ENCODE data around the gene NDUFAF8.
"Not testable (repeated sequence)": the region's sequence is repeated elsewhere in the genome, so short reads cannot be mapped to it uniquely, and the experiment has no call there.

Gene NDUFAF8

GRCh38 chr17:81221842-81222619, 17.1 kb upstream of the NDUFAF8 start:
- peak overlapping the region in 19 of 21 experiments; percentile 7 to 86 (median 63) for H3K27ac ChIP-seq
- peak overlapping the region; percentile 73 to 87 (median 81) for H3K4me3 ChIP-seq

DNA sequence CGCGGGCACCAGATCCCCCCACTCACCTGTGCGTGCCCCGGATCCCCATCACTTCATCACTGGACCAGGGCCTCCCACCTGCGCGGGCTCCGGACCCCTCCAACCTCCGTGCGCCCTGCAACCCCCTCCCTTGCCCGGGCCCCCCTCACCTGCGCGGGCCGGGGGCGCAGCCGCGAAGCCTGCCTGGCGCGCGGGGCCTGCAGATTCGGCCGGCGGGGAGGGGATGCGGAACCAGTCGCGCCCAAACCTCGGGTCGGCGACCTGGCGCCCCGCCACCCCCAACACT, 16.6 kb upstream of the NDUFAF8 start:
- Histone ChIP-seq H3K27ac (peak overlapping the region in 19 of 21 experiments; percentile 7 to 86 (median 63)), H3K4me3 (peak overlapping the region; percentile 73 to 87 (median 81))

DNA sequence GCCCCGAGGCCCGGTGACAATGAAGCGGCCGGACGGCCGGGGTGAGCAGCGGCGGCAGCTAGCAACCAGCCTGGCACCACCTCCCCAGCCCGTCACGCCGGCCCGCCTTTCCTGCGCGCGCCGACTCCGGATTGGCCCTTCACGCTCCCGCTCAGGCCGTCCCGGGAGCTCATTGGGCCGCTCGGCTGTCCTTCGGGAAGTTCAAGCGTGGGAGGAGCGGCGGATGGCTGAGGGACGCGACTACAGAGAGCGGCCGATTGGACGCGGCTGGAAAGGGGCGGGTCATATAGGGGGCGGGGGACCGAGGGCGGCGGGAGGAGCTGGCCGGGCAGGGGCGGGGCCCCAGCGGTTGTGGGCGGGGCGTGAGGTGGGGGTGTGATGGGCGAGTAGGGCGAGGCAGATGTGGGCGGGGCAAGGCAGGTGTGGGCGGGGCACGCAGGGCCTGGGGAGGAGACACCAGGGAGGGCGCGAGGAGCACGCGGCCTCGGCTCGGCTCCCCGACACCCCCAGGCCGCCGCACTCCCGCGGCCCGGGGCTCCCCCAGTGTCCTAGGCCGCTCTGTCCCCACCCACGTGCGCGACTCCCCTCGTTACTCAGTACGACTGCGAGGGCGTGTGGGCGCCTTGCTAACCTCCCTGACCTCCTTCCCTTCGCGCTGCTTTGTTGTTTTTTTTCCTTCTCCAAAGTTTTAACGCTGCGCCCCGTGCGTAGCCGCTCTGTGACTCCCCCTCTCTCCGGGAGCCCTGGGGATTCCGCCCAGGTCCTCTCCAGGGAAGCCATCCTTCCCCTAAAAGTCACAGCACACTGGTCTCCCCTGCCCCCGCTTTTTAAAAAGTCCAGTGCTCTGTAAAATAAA, 16.0 kb upstream of the NDUFAF8 start, which contains the start of gene CEP131:
CEP131 (minus strand) TSS at position 60 of the 856 bp plus-strand sequence. CDS start 2,909 bp downstream, outside the sequence.
- Histone ChIP-seq H3K4me3 (peak within 1 kb of the TSS; percentile 73 to 87 (median 81)), H3K27ac (peak within 1 kb of the TSS in 20 of 21 experiments; percentile 3 to 86 (median 64))

GRCh38 chr17:81223762-81224130, 15.4 kb upstream of the NDUFAF8 start:
- H3K27ac ChIP-seq: peak overlapping the region in 9 of 21 experiments; percentile 17 to 74 (median 59)
- H3K4me3 ChIP-seq: peak overlapping the region; percentile 12 to 87 (median 81)

GRCh38 chr17:81227630-81228029, 11.5 kb upstream of the NDUFAF8 start:
- not testable (repeated sequence) for H3K4me3 ChIP-seq, H3K27ac ChIP-seq

GRCh38 chr17:81228420-81228819, 10.7 kb upstream of the NDUFAF8 start:
- H3K27ac ChIP-seq: peak overlapping the region in 2 of 21 experiments; percentile 30 to 59
- no peak overlapping the region for H3K4me3 ChIP-seq

- Histone ChIP-seq H3K27ac (peak overlapping the region in 2 of 21 experiments; percentile 31 to 59), H3K4me3 (no peak overlapping the region)
These were observed 10.1 kb upstream of the NDUFAF8 start for GRCh38 chr17:81228834-81229665.

GRCh38 chr17:81229666-81229920, 9.5 kb upstream of the NDUFAF8 start:
- Histone ChIP-seq H3K27ac (no peak overlapping the region), H3K4me3 (no peak overlapping the region)

DNA sequence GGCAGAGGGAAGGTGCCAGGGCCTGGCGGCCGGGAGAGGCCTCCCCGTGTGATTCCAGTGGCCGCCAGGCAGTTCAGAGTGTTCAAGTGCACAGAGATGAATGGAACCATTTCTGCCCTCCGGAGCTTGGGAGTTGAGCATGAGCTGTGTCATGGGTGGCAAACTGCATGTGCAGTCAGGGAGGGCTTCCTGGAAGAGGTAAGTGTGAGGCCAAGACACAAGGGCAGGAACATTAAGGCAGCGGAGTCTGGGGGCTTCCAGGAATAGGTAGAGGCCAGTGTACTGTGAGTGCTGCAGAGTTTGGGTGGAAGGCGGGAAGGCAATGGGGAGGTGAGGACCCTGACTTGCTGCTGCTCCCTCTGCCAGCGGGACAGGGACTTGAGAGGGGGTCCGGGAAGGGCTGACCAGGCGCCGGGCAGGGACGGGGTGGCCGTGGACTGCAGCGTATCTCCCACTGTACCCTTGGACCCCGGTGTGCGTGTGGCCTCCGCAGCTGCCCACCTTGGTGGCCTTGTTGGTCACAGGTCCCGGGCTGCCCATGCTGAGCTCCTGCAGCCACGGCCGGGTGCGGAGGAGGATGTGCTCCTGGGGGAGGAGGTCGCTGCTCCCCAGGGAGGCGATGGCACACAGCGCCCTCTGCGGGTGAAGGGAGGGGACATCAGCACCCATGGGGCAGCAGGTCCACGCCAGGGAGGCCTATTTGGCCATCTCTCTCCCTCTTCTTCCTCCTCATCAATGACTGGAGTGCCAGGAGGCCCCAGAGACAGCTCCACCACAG, 8.9 kb upstream of the NDUFAF8 start:
- H3K27ac ChIP-seq: no peak overlapping the region
- no peak overlapping the region for H3K4me3 ChIP-seq

- Histone ChIP-seq H3K4me3 (no peak overlapping the region), H3K27ac (no peak overlapping the region)
These were observed 7.9 kb upstream of the NDUFAF8 start for GRCh38 chr17:81231121-81231645.

DNA sequence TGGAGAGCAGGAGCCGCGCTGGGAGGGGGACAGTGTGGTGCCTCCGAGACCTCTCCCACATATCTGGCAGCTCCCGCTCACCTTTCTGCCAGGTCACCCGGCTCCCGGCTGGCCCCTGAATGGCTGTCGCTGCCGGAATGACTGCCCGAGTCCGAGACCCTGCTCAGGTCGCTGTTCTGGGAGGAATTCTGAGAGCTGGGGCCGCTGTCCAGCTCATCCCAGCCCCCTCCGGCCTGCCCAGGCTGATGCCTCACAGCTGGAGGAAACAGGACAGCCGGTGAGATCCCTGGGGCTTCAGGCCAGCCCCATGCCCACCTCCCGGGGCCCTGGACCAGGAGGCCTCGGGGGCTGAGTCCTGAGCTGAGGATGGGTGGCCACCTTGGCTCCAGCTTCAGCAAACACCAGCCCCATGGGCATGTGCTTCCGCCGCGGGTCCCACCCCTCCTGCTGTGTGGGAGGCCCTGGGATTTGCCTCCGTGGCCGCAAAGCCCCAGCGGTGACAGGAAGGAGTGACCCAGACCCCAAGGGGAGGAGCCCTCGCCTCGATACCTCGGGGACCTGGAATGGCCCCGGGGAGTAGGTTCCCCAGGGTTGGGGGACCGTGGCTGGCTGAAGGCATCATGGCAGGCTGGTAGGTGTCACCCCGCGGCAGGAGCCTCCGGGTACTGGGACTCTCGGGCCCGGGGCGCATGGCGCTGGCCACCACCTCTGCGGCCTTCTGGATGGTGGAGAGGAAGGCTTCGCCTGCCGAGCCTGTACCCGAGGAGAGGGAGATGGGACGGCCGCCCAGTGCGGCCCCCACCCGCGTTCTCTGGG, 7.1 kb upstream of the NDUFAF8 start:
- Histone ChIP-seq H3K27ac (no peak overlapping the region), H3K4me3 (no peak overlapping the region)

DNA sequence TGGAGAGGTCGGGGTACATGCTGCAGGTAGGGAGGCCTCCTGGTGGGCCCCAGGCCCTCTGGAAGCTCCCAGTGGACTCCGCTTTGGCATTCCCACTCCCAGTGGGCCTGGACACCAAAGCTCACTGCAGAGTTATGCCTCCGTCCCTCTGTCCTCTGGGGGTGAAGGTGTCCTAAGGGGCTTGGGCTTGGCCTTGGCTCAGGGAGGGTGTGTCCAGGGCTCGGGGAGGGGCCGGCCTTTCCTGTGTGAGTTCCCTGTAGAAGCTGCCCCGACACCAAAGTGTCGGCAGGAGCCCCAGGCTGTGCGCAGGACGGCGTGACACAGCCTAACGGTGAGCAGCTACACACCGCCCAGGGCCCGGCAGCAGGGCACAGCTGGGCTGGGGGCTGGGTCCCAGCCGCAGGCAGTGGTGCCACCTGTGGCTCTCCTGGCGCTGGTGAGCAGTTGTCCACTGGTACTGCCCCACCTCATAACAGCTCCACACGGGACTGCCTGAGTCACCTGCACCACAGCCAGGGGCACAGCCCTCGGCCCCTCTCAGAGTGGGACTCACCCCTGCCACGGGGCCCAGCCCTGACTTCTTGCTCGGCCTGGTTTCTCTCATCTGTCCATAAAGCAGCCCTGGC, 6.4 kb upstream of the NDUFAF8 start:
- Histone ChIP-seq H3K27ac (no peak overlapping the region), H3K4me3 (no peak overlapping the region)

DNA sequence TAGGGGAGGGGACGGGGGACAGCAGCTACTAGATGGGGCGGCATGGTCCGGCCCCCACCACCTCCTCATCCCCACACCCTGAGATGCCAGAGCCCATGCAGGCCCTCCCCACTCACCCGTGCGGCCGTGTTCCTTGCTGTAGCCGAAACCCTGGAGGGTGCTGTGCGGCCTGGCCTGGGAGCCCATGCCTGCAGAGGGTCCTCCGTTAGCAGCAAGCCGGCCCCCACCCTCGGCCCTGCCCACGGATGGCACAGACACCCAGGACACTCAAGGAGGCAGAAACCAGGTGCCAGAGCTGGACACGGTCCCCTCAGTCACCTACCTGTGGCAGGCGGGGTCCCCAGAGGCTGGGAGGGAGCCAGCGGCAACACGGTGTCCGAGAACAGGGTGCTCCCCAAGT, 5.8 kb upstream of the NDUFAF8 start:
- H3K4me3 ChIP-seq: no peak overlapping the region
- no peak overlapping the region for H3K27ac ChIP-seq

GRCh38 chr17:81233811-81234505, 5.2 kb upstream of the NDUFAF8 start:
- Histone ChIP-seq H3K4me3 (no peak overlapping the region), H3K27ac (no peak overlapping the region)

DNA sequence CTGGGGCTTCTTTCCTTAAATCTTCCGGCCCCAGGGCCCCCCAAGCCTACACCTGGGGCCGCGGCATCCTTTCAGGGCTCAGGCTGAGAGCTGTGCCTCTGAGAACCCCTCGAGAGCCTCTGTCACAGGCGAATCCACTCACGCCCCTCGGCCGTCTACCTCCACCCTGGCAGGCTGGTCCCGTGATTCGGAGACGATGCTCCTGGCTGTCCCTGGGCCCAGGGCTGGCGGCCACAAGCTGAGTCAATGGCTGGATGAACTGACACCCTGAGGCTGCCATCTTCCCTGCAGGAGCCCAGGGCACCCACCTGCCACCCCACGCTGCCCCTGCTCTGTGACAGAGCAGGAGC, 4.6 kb upstream of the NDUFAF8 start:
- Histone ChIP-seq H3K4me3 (no peak overlapping the region), H3K27ac (no peak overlapping the region)

DNA sequence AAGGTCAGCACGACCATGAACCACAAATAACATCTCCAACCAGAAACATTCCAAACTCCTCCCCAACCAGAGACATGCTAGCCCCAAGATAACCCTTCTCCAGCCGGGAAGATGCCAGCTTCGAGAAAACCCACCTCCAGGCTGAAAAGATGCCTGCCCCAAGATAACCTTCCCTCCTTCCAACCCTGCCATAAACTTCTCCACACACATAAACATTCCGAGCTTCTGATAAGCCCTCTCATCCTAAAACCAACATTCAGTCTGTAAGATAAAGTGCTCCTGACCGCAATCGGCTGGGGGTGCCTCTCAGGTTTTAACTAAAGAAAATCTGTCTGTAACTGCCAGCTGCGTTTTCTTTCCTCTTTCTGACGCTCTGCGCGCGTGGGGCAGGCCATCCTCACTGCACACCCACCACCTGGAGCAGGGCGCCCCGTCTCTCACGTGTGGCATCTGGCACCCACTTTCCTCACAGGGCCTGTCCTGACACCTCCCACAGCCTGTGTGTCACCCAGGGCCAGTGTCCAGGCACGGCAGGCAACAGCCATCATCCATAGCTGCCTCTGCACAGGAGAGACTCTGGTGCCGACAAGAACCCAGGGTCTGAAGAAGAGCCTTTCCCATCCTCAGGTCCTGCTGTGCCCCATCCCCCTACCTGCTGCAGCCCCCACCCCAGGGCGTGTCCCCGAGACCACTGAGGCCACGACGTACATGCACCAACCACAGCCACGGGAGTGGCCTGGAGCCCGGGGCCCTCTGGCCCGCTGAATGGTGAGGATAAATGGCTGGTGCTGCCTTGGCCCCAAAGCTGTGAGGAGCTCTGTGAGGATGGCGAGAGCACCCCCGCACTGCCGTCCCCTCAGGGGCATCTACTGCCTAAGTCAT, 3.9 kb upstream of the NDUFAF8 start:
- H3K4me3 ChIP-seq: no peak overlapping the region

More for the DNA sequence above, 3.9 kb upstream of the NDUFAF8 start:
- no peak overlapping the region for H3K27ac ChIP-seq

Measured in skin epidermis (tissue), 12 donors.